AG20443 (cell line): Measurements from ENCODE around the gene EMC1.
"Not testable (repeated sequence)": the region's sequence is repeated elsewhere in the genome, so short reads cannot be mapped to it uniquely, and the experiment has no call there.

Experiments
- DNase-seq: peaks from one replicate; pipeline ENCODE4 v3.0.0; 2012; ENCODE audit warnings: low spot score, mixed read lengths

The EMC1 gene

DNA sequence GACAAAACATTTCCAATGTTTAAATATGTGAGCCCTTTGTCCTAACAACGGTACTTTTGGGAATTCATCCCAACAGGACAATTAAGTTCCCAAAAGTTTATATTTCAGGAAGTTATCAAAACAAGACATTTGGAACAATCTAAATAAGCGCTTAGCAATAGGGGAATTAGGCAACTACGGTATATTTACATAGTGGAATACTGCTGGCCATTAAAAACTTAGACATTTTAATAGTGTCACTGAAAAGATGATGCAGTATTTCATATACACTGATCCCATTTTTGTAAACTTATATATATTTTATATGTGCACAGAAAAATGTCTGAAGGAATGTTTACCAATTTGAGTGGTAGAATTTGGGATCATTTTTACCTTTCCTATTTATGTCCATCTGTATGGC lies 62.1 kb downstream of the EMC1 start:
- no peak for DNase-seq

DNA sequence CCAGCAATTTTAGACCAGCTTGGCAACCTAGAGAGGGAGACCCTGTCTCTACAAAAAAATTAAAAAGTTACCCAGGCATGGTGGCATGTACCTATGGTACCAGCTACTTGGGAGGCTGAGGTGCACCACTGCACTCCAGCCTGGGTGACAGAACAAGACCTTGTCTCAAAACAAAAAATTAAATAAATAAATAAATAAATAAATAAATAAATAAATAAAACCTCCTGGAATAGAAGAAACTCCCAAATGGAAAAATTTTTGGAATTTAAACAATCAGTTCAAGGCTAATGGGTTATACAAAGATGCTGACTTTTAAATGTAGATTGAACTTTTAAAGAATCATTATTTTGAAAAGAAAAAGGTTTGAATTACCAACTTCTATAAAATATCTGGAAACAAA lies 63.5 kb downstream of the EMC1 start:
- no peak for DNase-seq

DNA sequence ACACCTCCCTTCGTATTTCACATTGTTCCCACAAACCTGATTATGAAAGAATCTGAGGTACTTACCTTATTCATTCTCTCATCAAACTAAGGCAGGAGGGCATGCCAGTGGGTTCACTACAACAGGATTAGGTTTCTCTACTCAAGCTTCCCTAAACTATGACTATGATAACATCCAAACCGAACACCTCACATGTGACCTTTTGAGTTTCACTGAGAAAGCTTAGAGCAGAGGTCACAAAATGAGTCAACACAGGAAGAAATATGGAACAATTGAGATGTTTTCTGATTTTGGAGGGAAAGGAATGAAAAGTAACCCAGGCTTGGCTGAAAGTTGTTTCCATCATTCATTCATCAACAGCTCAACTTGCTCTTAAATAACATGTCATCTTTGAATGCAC lies 65.3 kb downstream of the EMC1 start:
- no peak for DNase-seq

DNA sequence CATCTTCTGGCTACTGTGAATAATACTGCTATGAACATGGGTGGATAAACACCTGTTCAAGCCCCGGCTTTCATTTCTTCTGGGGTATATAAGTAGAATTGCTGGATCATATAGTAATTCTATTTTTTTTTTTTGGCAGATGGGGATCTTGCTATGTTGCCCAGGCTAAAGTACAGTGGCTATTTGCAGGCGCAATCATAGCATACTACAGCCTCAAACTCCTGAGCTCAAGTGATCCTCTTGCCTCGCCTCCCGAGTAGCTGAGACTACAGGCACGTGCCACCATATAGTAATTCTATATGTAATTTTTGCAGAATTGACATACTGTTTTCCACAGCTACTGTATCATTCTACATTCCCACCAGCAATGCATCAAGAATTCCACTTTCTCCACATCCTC lies 69.1 kb downstream of the EMC1 start:
- DNase-seq: no peak

DNA sequence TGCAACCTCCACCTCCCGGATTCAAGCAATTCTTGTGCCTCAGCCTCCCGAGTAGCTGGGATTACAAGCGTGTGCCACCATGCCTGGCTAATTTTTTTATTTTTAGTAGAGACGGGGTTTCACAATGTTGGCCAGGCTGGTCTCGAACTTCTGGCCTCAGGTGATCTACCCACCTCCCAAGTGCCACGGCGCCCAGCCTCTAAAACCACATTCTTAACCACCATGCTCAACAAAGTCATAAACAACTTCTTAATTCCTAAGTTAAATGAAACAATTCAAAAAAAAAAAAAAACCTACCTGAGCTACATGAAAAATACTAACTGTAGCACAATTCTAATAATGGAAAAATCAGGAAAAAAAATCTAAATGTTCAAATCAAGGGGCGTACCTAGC lies 71.1 kb downstream of the EMC1 start:
- not testable (repeated sequence) for DNase-seq

DNA sequence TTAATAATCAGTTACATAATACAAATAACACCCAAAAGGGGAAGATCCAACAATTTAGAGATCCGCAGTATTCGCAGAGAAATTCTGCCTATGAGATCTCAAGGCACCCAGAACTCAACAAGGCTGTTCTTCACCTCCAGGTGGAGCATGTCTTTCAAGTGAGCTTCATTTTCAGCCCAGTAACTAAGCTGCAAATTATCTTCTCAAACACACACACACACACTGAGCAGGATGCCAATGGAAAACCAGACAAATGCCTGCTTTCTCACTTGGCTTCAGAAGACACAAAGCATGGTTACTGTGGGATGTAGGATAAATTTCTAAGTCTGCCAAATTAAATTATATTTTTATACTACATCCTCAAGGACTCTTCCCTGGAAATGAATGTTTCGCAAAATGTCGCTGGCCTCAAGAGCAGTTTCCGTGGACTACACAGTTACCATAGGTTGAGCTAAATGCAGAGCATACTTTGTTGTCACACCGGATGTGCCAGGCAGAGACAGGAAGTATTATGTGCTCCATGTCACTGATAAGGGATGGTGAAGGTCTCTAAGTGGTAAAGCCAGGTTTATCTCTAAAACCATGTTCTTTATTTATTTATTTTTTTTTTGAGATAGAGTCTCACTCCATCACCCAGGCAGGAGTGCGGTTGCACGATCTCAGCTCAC lies 71.6 kb downstream of the EMC1 start:
- peak; percentile 14 for DNase-seq

DNA sequence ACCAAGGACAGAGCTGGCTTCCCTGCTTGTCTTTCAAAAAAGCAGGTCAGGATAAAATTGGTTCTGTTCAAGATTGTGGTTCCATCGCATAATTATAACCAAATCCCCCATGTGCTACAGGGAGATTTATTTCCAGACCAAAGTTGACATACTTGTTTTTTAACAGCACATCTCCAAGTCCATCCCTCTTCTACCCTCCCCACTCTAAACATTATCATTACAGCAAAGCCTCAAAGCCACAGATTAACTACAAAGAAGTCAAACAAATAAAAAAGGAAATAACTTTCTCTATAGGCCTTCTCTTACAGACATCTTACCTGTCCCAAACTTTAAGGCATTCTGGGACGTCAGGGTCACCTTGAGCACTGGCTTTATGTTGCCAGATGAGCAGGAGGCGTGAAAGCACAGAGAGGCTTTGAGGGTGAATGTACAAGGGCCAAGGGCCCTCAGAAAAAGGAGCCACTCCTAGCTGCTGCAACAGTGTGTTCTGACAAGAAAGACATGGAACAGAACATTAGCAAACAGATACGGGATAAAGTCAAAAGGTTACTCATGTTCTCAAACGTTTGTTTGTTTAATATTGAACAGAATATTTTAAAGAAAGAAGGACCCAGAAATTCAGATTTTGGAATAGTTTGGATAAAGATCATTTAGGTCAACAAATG lies 72.5 kb downstream of the EMC1 start:
- no peak for DNase-seq

DNA sequence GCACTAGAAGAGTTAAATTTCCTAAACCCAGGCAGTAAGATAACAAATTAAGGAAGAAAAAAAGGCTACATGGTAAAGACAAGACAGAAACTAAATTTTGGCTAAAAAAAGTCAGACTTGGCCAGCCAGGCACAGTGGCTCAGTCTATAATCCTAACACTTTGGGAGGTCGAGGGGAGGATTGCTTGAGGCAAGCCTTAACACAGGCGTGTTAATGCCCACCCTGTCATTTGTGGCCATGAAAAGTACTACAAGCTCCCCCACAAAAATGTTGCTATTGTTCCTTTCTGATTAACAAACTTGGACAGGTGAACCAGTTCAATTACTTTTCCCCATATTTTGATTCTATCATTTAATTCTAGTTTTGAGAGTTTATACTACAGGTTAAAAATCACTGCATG lies 73.5 kb downstream of the EMC1 start:
- DNase-seq: no peak

DNA sequence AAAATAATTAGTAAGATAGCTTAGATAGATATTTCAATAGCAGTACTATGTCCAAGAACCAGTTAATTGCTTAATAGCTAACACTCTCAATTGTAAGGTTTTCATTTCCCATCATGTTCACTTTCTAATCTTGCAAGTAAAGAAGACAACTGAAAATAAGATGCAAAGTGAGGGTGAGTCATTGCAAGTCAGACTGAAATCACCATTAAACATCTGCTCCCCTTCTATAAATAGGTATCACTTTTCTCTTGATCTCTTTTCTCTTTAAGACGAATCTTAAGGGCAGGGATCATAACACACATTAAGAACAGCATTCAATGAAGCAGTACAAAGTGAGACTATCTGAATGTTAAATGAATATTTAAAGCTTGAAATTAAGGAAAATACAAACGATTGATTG lies 81.7 kb downstream of the EMC1 start:
- DNase-seq: peak; percentile 24

DNA sequence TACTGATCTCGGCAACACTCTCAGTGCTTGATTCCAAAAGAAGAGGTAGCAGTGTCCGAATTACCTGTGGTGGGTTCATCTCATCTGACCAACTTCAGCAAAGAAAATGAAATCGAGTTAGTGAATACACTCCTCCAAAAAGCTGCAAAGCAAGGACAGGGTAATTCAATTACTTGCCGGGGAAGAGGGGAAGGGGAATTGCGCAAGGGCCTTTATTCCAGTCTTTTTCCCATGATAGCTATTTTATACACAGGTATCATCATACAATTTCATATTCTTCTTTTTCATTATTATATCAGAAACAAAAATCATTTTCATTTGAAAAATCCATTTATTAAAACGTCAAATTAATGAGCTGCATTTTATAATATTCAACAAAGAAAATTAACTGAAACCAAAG lies 84.2 kb downstream of the EMC1 start:
- no peak for DNase-seq

DNA sequence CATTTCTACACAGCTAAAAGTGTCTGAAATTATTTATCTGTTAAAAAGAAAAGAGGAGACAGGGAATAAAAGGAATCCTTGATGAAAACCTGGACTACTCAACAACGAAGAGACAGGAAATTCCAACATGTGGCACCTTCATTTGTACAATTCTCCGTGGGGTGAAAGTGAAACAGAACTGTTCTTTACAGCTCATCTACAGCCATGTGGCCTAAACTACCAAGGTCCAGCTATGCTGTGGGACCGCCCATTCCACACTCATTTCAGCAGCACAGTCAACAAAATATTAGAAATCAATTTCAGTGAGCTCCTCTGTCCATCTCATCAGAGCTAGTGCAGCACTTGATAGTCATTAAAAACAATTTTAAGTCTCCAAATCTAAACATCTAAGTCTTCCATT lies 85.3 kb downstream of the EMC1 start:
- DNase-seq: no peak
